GF-D8 (cell line): Measurements from ENCODE around the gene RTN4R.

Source experiments
- DNase-seq: peaks from one replicate; lab custom pipeline; 2025; lab: John Stamatoyannopoulos, UW

The RTN4R gene

GRCh38 chr22:20257212-20258020 lies 10.7 kb downstream of the RTN4R start:
- no peak for DNase-seq

GRCh38 chr22:20256551-20257211 lies 11.4 kb downstream of the RTN4R start:
- DNase-seq = no peak

GRCh38 chr22:20256027-20256426 lies 12.1 kb downstream of the RTN4R start:
- no peak for DNase-seq

DNA sequence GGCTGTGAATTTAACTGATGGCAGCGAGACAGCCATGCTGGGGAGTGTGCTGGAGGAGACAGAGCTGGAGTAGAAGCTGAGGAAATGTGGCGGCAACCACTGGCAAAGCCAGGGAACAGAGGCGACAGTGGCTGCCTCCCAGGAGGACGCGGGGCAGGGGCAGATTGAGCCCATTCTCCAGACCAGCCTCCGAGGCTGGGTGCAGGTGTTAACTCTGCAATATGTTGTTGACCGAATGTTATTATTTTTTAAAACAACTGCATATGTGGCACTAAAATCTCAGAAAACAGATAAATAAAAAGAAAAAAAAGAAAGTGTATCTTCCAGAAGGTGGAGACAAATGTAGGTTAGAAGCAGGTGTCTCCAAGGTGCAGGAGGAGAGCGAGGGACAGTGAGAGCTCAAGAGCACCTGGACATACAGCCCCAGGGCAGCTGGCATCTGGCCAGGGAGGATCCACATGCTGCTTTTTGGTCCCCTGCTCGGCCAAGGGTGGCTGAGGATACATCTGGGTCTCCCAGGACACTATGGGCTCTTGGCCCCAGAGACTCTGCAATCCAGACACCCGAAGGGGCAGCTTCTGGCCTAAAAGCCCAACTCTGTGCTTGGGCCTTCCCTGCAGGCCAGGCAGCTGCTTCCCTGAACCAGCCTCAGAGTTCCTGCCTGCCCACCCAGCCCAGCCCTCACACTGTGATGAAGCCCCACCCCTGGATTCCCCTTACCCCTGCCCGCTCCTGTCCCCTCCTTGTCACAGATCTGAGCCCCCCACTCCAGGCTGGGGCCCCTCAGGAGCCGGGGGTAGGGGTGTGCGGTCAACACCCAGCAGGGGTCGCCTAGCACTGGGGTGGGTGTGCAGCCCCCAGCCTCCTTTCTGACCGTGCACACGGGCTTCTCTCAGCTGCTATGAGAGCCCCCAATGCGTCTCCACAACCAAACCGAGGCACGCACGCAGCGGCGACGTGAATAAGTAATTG lies 12.9 kb downstream of the RTN4R start:
- DNase-seq = no peak

DNA sequence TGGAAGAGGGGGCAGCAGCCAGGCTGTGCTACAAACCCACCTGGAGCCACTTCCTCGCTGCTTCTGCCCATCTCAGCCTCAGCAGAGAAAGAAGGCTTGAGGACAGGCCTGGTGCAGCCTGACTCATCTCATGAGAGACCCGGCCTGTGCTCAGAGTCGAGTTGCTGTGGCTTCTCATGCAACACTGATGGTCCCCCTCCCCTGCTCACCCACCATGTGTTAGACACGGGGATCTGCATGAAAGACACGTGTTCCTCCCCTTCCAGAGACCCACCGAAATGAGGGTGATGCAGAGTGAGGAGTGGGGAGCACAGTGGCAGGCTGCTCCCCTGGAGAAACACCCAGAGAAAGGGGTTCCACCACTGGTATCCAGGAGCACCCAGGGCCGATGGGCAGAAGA lies 15.0 kb downstream of the RTN4R start:
- no peak for DNase-seq

DNA sequence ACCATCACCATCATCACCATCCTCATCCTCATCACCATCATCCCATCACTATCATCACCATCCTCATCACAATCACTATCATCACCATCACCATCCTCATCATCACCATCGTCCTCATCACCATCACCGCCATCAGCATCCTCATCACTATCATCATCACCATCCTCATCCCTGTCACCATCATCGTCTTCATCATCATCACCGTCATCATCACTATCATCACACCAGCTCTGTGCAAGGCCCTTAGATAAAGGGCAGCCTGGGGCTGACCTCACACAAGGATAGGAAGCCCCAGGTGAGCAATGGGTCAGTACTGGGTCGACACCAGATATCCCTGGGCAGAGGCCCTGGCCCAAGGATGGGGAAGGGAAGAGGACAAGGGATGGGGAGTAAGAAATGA lies 16.1 kb downstream of the RTN4R start:
- no peak for DNase-seq

DNA sequence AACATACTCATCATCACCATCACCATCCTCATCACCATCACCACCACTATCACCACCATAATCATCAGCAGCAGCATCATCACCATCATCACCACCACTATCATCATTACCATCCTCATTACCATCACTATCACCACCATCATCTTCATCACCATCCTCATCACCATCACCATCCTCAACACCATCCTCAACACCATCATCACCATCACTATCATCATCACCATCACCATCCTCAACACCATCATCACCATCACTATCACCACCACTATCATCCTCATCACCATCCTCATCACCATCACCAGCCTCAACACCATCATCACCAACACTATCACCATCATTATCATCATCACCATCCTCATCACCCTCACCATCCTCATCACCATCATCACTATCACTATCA lies 16.6 kb downstream of the RTN4R start:
- DNase-seq = no peak

GRCh38 chr22:20249797-20250354 lies 18.2 kb downstream of the RTN4R start:
- no peak for DNase-seq

- DNase-seq = no peak
Observed at GRCh38 chr22:20248461-20248978, 19.6 kb downstream of the RTN4R start.

DNA sequence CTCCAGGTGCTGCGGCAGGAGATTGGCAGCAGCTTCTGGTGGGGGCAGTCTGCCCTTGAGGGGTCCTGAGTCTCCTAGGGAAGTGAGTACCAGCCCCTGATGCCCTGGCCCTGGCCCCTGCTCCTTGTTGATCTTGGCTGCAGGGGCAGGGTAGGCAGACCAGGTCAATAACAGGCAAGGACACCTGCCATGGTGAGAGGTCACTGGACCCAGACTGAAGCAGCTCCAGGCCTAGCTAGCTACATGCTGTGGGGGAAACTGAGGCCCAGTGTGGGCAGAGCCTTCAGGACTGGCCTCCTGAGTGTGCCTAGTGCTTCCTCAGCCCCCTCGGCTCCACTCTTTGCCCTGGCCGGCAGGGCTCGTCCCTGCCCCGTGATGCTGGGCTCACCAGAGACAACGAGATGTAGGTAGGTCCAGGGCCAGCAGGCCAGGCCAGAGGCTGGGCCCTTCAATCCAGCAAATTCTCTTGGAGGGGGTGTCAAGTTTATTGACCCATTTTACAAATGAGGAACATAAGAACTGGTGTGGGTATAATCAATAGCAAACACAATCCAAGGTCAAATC lies 20.4 kb downstream of the RTN4R start:
- DNase-seq = no peak

DNA sequence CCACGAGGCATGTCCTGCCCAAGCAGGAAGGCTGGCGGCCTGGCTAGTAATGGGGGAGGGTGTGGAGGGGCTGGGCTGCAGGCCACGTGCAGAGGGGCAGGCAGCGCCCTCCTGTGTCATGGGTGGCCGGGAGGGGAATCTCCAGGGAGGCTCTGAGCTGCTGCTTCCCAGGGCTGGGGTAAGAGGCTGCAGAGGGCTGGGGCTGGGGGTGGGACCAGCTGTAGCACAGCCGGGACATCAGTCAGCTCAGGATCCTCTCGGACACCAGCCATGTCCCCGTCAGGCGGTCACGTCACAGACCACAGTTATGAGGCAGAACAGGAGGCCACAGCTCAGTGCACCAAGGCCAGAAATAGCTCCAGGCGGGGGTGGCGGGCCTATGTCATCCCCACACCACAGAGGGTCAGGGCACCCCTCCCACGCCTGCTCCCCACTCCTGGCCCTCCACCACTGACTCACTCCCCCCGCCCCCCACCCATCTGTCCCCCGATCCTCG lies 21.1 kb downstream of the RTN4R start:
- no peak for DNase-seq

DNA sequence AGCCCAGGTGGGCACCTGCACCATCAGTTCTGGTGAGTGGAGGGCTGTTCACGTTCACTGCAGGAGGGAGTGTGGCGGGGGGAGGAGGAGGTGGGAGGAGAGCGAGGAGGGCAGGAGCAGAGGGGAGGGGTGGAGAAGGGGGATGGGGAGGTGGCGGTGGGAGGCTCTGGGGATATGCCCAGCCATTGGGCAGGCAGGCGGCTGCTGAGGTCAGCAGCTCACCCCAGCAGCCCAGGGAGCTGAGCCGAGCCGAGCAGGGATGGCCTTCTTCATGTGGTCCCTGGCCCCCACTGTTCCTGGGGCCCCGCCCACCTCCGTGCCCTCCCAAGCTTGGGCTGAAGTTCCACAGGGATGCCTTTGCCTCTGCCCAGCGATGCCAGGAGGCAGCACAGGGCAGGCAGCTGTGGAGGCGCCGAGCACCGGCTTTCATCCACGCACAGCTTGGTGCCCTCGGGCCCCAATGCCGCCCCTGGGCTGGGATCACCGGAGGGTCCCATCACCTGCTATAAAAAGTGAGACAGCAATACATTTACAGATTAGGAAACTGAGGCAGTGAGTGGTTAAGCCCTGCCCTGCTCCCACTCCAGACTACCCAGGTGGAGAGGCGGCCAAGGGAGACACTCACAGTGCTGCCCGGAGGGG lies 21.6 kb downstream of the RTN4R start:
- no peak for DNase-seq

DNA sequence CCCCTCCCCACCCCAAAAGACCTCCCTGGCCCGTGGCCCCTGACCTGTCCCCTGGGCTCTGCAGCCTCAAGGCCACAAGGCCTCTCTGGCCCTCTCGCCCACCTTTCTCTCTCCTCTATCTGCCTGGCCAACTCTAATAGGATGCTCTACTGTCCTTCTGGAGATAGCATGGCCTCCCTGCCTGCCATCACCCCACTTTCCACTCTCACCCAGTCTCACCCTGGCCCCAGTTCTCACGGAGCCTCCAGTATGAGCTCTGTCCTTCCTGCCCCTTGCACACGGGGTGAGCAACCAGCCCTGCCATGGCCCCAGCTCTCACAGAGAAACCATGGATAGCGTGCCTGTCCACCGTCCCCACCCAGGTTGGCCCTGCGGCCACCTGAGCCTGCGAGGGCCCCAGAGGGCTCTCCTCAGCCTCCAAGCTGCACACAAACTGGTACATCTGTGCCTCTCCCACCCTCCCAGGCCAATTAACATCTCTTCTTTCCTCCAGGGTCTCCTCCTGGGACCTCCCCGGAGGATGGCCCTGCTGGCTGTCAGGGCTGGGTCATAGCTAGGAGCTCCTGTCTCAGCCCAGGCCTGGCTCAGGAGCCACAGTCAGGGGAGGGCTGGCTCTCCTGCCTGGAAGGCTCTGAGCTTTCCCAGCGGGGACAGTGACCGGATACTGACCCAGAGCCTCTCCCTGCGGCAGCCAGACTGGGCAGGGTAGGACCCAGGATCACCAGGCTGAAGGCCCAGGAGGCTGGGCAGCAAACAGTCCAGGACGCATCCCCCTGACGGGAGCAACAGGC lies 22.3 kb downstream of the RTN4R start:
- no peak for DNase-seq

GRCh38 chr22:20244691-20245576 lies 23.2 kb downstream of the RTN4R start:
- no peak for DNase-seq

DNA sequence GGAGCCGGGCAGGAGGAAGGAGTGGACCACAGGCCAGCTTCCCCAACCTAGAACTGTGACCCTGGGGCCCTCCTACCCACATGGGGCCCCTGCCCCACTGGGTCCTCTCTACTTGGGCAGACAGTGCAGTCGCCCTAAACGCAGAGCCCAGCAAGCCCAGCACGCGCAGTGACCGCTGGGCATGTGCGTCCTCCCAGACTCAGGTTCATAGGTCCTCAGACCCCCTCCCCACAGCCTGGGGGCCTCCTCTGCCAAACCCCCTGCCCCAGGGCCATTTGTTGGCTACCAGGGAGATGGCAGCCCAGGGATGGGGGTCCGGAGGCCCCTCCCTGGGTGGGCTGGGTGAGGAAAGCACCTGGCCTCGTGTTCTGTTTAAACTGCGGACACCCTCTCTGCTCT lies 23.9 kb downstream of the RTN4R start:
- DNase-seq = no peak

GRCh38 chr22:20243537-20244249 lies 24.4 kb downstream of the RTN4R start:
- DNase-seq = peak; percentile 41

GRCh38 chr22:20243176-20243536 lies 25.0 kb downstream of the RTN4R start:
- no peak for DNase-seq

DNA sequence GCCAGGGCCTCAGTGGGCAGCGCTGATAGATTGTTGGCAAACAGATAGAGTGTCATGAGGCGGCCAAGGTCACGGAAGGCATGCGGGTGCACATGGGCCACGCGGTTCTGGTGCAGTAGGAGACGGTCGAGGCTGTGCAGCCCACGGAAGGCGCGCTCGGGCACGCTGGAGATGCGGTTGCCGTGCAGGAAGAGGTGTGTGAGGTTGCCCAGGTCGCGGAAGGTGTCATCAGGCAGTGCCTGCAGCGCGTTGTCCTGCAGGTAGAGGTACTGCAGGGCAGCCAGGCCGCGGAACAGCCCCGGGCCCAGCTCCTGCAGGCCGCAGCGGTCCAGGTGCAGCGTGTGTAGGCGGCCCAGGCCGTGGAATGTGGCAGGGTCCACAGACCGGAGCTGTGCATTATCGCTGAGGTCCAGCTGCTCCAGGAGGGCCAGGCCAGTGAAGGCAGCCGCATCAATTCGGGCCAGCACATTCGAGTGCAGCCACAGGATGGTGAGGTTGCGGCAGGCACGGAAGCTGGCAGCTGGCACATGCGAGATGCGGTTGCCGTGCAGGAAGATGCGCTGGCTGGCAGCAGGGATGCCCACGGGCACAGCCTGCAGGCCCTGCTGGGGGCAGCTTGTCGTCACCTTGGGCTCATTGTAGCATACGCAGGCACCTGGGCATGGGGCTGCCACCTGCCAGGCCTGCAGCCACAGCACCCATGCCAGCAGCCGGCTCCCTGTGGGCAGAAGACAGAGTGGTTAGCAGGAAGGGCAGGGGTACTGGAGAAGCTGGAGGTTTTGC lies 25.5 kb downstream of the RTN4R start:
- no peak for DNase-seq
